HEK293 (cell line): Measurements from ENCODE around the gene GMEB2.

ENCODE experiments used
- CTCF ChIA-PET: fragments of 350-600 bp; formaldehyde crosslinking; extraction: SDS; loops from one replicate; lab custom pipeline; 2021; ENCODE audit warnings: antibody characterized with exemption; lab: Yijun Ruan, JAX
- POLR2A ChIA-PET: fragments of 300-600 bp; formaldehyde crosslinking; extraction: SDS; loops from one replicate; lab custom pipeline; 2020; ENCODE audit warnings: antibody characterized with exemption, inconsistent platforms; lab: Yijun Ruan, JAX
- H3K27ac ChIP-seq: fragments of 200-500 bp; sonication (Bioruptor generic); 2 replicates; pipeline ENCODE4 v1.5.1; 2014; ENCODE audit warnings: low read depth, low read length, control low read depth, inconsistent platforms; ENCODE audit errors: extremely low read depth
- H3K36me3 ChIP-seq, 2 experiments: fragments of 200-500 bp in 1 of 2; sonication (Bioruptor generic) in 1 of 2; 1 replicate in 1 of 2; 2 replicates in 1 of 2; pipeline ENCODE4 v1.5.1; 2014 to 2017; ENCODE audit warnings: inconsistent platforms in 2 of 2, low read length in 2 of 2; ENCODE audit not compliant: control insufficient read depth in 2 of 2, insufficient read depth in 1 of 2
- H3K4me1 ChIP-seq: fragments of 200-500 bp; sonication (Bioruptor generic); 2 replicates; pipeline ENCODE4 v1.5.1; 2014; ENCODE audit warnings: mild to moderate bottlenecking, low read length, inconsistent platforms; ENCODE audit not compliant: control insufficient read depth, insufficient read depth
- H3K4me3 ChIP-seq: 2 replicates; pipeline ENCODE4 v1.5.1; 2011; ENCODE audit warnings: low read depth, mild to moderate bottlenecking, control low read depth, low read length, moderate library complexity
- H3K9me3 ChIP-seq: fragments of 200-500 bp; sonication (Bioruptor generic); 2 replicates; pipeline ENCODE4 v1.5.1; 2014; ENCODE audit warnings: low read depth, low read length, inconsistent platforms; ENCODE audit not compliant: control insufficient read depth, insufficient read depth
- GLIS2 ChIP-seq: fragments of 450-650 bp; formaldehyde crosslinking; IDR thresholded peaks from 2 replicates; pipeline ENCODE4 v1.5.1; 2016; ENCODE audit warnings: missing biosample characterization, missing genetic modification characterization
- HIC1 ChIP-seq: fragments of 450-650 bp; formaldehyde crosslinking; IDR thresholded peaks from 2 replicates; pipeline ENCODE4 v1.5.1; 2016; ENCODE audit warnings: missing biosample characterization, missing genetic modification characterization
- PRDM10 ChIP-seq: fragments of 450-650 bp; formaldehyde crosslinking; IDR thresholded peaks from 2 replicates; pipeline ENCODE4 v1.5.1; 2016; ENCODE audit warnings: missing biosample characterization, missing genetic modification characterization
- ZBTB26 ChIP-seq: fragments of 450-650 bp; formaldehyde crosslinking; optimal IDR thresholded peaks from 2 replicates; pipeline ENCODE3; 2016; ENCODE audit warnings: missing biosample characterization, mild to moderate bottlenecking, missing genetic modification characterization
- ZIC2 ChIP-seq: fragments of 450-650 bp; formaldehyde crosslinking; IDR thresholded peaks from 2 replicates; pipeline ENCODE4 v1.5.1; 2016; ENCODE audit warnings: missing biosample characterization, missing genetic modification characterization
- ZNF585B ChIP-seq: fragments of 450-650 bp; formaldehyde crosslinking; IDR thresholded peaks from 2 replicates; pipeline ENCODE4 v1.5.1; 2016; ENCODE audit warnings: missing biosample characterization, missing genetic modification characterization
- ZNF664 ChIP-seq: fragments of 450-650 bp; formaldehyde crosslinking; IDR thresholded peaks from 2 replicates; pipeline ENCODE4 v1.5.1; 2016; ENCODE audit warnings: missing biosample characterization, missing genetic modification characterization
- ZXDB ChIP-seq: fragments of 450-650 bp; formaldehyde crosslinking; IDR thresholded peaks from 2 replicates; pipeline ENCODE4 v1.5.1; 2016; ENCODE audit warnings: missing biosample characterization, missing genetic modification characterization

Gene GMEB2

GRCh38 chr20:63540417-63541186, 86.3 kb downstream of the GMEB2 start:
- TF ChIP-seq PRDM10: no peak
- TF ChIP-seq ZBTB26 (tag by site-specific recombination): peak; percentile 10
- TF ChIP-seq, all 188 proteins: peak for 1
- no peak overlapping the region for H3K27ac ChIP-seq
- H3K4me1 ChIP-seq: no peaks in the 10 kb centered on the region
- H3K36me3 ChIP-seq: no peaks in the 10 kb centered on the region
- no peak overlapping the region for H3K4me3 ChIP-seq
- no peaks in the 10 kb centered on the region for H3K9me3 ChIP-seq
- ChIA-PET CTCF (interaction anchor here (1.1 kb wide), 1 partner anchor 543 kb away, joined by 3 read pairs; the partner anchor contains the start of gene LKAAEAR1), POLR2A (no interaction called here)

- TF ChIP-seq ZXDB: no peak
- TF ChIP-seq ZIC2 (tag by site-specific recombination): 0 out of 2 replicates have a peak, but pooled peaks have one; percentile 0
- TF ChIP-seq HIC1 (tag by site-specific recombination): 0 out of 2 replicates have a peak, but pooled peaks have one; percentile 8
- Histone ChIP-seq H3K36me3 (no peaks in the 10 kb centered on the region), H3K27ac (no peak overlapping the region), H3K4me1 (no peaks in the 10 kb centered on the region), H3K9me3 (no peaks in the 10 kb centered on the region), H3K4me3 (no peak overlapping the region)
- POLR2A ChIA-PET: interaction anchor here (0.6 to 3.2 kb wide), 2 partner anchors 34 to 424 kb away, joined by 3 to 12 read pairs; partner anchors contain the start of gene HELZ2
- CTCF ChIA-PET: interaction anchor here (0.7 to 1.3 kb wide), 5 partner anchors 43 to 581 kb away, joined by 3 to 4 read pairs (median 3); partner anchors contain the start of gene LKAAEAR1
These were observed 87.2 kb downstream of the GMEB2 start for GRCh38 chr20:63539441-63540370.

- ChIA-PET CTCF (interaction anchor here (0.7 to 2.1 kb wide), 9 partner anchors 16 to 582 kb away, joined by 3 to 7 read pairs (median 4); no protein-coding TSS in a partner anchor), POLR2A (interaction anchor here (0.6 to 3.2 kb wide), 3 partner anchors 35 to 425 kb away, joined by 3 to 12 read pairs (median 5); partner anchors contain the start of gene HELZ2)
These were observed 87.8 kb downstream of the GMEB2 start for GRCh38 chr20:63539092-63539430.

More at GRCh38 chr20:63539092-63539430, 87.8 kb downstream of the GMEB2 start:
- TF ChIP-seq ZIC2 (tag by site-specific recombination) (peak; percentile 27), ZNF664 (tag by site-specific recombination) (no peak), ZNF585B (tag by site-specific recombination) (no peak), GLIS2 (tag by site-specific recombination) (0 out of 2 replicates have a peak, but pooled peaks have one; percentile 4)
- Histone ChIP-seq H3K9me3 (no peaks in the 10 kb centered on the region), H3K4me1 (no peaks in the 10 kb centered on the region), H3K4me3 (no peak overlapping the region), H3K27ac (no peak overlapping the region), H3K36me3 (no peaks in the 10 kb centered on the region)
